ENCODE results near the gene PFKFB3. TPM values are rescaled to one million over a fixed set of nuclear protein-coding genes. Genes with fewer than 3 reads are reported as not detected.

Gene PFKFB3
- polyA plus RNA-seq, 2 donors = 26.2 to 42.7 TPM

DNA sequence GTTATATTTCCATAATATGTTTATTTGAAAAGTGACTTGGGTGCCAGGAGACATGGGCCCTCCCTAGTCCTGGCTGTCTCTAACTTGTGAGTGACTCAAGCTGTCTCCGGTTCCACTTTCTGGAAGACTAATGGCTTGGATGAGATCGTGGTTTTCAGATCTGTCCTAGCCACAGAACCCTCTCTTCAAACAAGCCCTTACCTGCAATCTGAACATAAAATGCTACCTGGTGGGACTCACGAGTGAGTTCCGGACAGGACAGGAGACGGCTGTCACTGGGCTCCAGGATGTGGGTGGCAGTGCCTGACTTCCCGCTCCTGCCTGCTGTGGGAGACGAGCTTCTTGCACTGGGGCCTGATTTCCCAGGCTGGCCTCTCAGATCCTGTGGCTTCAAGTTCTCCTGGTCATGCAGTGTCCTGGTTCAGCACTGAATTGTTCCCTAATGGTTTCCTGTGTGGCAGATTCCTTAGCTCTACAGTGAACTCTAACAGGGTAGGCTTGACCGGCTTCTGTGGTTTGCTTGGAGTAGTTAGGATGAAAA, 26.0 kb upstream of the PFKFB3 start:
- H3K27ac ChIP-seq (ENCODE audit: low read depth in 2 of 2, low read length in 1 of 2) = peak overlapping the region in 1 of 2 donors; percentile 74
- no peak overlapping the region for H3K4me3 ChIP-seq (ENCODE audit: low read depth in 1 of 2, low read length in 2 of 2)
- no peaks in the 10 kb centered on the region for H3K9me3 ChIP-seq (ENCODE audit: control insufficient read depth in 2 of 2, insufficient read depth in 1 of 2, low read depth in 1 of 2, low read length in 1 of 2)
- WGBS, 2 donors = 47 to 53% methylated on average over 8 of the region's 8 CpGs
- peaks cover 7 to 23% of the 10 kb centered on the region in 2 donors for H3K4me1 ChIP-seq (ENCODE audit: control insufficient read depth in 2 of 2, insufficient read depth in 2 of 2, low read length in 1 of 2)
- H3K36me3 ChIP-seq (ENCODE audit: control insufficient read depth in 2 of 2, insufficient read depth in 2 of 2, low read length in 1 of 2) = no peaks in the 10 kb centered on the region
- H3K27me3 ChIP-seq (ENCODE audit: control insufficient read depth in 1 of 2, insufficient read depth in 2 of 2, low read length in 2 of 2) = no peaks in the 10 kb centered on the region

DNA sequence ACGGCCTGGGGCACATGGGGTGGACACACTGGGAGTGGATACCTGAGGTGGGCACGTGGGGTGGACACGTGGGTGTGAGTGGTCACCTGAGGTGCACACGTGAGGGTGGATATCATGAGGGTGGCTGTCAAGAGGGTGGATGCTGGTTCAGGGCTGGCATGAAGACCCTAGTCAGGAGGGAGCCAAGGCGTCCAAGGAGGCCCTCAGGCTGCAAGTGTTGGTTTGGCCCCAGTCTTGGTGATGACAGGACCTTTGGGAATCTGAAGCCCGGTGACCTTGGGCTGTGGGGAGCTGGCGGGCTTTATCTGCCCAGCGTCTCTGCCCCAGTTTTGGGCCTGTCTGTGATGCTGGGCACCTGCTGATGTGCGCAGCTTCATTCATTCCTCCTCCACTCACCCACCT, 24.9 kb upstream of the PFKFB3 start:
- Histone ChIP-seq H3K4me1 (ENCODE audit: control insufficient read depth in 2 of 2, insufficient read depth in 2 of 2, low read length in 1 of 2) (peaks cover 4 to 25% of the 10 kb centered on the region in 2 donors), H3K4me3 (ENCODE audit: low read depth in 1 of 2, low read length in 2 of 2) (no peak overlapping the region), H3K27me3 (ENCODE audit: control insufficient read depth in 1 of 2, insufficient read depth in 2 of 2, low read length in 2 of 2) (no peaks in the 10 kb centered on the region), H3K36me3 (ENCODE audit: control insufficient read depth in 2 of 2, insufficient read depth in 2 of 2, low read length in 1 of 2) (no peaks in the 10 kb centered on the region), H3K27ac (ENCODE audit: low read depth in 2 of 2, low read length in 1 of 2) (no peak overlapping the region), H3K9me3 (ENCODE audit: control insufficient read depth in 2 of 2, insufficient read depth in 1 of 2, low read depth in 1 of 2, low read length in 1 of 2) (no peaks in the 10 kb centered on the region)
- WGBS, 2 donors = 90 to 91% methylated on average over 9 of the region's 9 CpGs

DNA sequence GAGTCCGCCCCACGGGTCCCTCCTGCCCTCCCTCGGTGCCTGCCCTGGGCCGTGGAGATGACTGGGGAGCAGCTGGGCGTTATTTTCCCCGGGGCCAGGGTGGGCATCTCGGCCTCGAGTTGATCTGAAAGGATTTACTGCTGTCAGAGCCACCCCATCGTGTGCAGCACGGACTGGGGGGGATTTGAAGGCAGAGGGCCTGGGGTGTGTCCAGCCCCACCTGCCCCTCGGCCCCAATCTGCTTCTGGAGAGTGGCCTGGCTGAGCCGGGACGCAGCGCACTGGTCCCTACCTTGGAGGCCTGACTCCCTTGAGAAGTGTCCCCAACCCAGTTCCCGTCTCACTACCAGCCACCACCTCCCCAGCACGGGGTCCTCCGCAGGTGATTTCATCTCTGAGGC, 24.2 kb upstream of the PFKFB3 start:
- no peak overlapping the region for H3K27ac ChIP-seq (ENCODE audit: low read depth in 2 of 2, low read length in 1 of 2)

DNA sequence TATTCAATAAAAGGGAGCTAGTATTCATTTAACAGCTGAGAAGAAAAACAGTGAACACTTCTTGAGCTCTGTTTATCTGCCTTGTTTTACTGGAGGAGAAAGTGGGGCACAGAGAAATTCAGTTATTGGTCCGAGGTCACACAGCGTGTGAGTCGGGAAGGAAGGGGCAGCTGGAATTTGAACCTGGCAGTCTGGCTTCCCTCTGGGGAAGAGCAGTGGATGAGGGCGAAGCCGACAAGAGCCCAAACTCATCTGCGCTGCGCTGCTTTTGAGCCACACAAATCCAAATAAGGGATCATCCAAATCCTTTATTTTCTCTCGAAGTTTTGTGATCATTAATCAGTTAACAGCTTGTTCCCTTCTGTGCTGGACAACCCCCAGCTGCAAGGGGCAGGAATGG, 23.7 kb upstream of the PFKFB3 start:
- Histone ChIP-seq H3K9me3 (ENCODE audit: control insufficient read depth in 2 of 2, insufficient read depth in 1 of 2, low read depth in 1 of 2, low read length in 1 of 2) (no peaks in the 10 kb centered on the region), H3K27me3 (ENCODE audit: control insufficient read depth in 1 of 2, insufficient read depth in 2 of 2, low read length in 2 of 2) (no peaks in the 10 kb centered on the region), H3K27ac (ENCODE audit: low read depth in 2 of 2, low read length in 1 of 2) (no peak overlapping the region), H3K4me1 (ENCODE audit: control insufficient read depth in 2 of 2, insufficient read depth in 2 of 2, low read length in 1 of 2) (peaks cover 4 to 23% of the 10 kb centered on the region in 2 donors), H3K36me3 (ENCODE audit: control insufficient read depth in 2 of 2, insufficient read depth in 2 of 2, low read length in 1 of 2) (no peaks in the 10 kb centered on the region), H3K4me3 (ENCODE audit: low read depth in 1 of 2, low read length in 2 of 2) (no peak overlapping the region)
- 68 to 81% methylated on average over 8 of the region's 8 CpGs for WGBS, 2 donors

More for the DNA sequence above, 24.2 kb upstream of the PFKFB3 start:
- WGBS, 2 donors = 65 to 70% methylated on average over 17 of the region's 17 CpGs
- Histone ChIP-seq H3K4me3 (ENCODE audit: low read depth in 1 of 2, low read length in 2 of 2) (no peak overlapping the region), H3K4me1 (ENCODE audit: control insufficient read depth in 2 of 2, insufficient read depth in 2 of 2, low read length in 1 of 2) (peaks cover 4 to 23% of the 10 kb centered on the region in 2 donors), H3K9me3 (ENCODE audit: control insufficient read depth in 2 of 2, insufficient read depth in 1 of 2, low read depth in 1 of 2, low read length in 1 of 2) (no peaks in the 10 kb centered on the region), H3K27me3 (ENCODE audit: control insufficient read depth in 1 of 2, insufficient read depth in 2 of 2, low read length in 2 of 2) (no peaks in the 10 kb centered on the region), H3K36me3 (ENCODE audit: control insufficient read depth in 2 of 2, insufficient read depth in 2 of 2, low read length in 1 of 2) (no peaks in the 10 kb centered on the region)

DNA sequence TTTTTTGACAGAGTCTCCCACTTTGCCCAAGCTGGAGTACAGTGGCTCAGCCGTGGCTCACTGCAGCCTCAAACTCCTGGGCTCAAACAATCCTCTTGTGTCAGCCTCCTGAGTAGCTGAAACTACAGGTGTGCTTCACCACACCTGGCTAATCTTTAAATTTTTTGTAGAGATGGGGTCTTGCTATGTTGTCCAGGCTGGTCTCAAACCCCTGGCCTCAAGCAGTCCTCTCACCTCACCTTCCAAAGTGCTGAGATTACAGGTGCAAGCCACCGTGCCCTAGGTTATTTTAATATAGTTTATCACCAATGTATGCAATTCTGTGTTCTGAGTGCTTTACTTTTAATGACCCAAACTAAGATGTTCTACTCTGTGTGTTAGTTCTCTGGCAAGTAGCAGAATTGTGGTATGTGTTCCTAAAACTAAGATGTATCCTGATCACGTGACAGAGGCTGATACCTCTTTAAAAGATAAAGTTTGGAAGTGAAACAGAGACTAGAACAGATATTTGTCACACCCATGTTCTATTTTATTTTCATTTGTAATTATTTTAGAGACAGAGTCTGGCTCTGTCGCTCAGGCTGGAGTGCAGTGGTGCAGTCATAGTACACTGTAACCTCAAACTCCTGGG, 22.1 kb upstream of the PFKFB3 start:
- H3K36me3 ChIP-seq (ENCODE audit: control insufficient read depth in 2 of 2, insufficient read depth in 2 of 2, low read length in 1 of 2) = no peaks in the 10 kb centered on the region
- no peak overlapping the region for H3K27ac ChIP-seq (ENCODE audit: low read depth in 2 of 2, low read length in 1 of 2)
- no peaks in the 10 kb centered on the region for H3K27me3 ChIP-seq (ENCODE audit: control insufficient read depth in 1 of 2, insufficient read depth in 2 of 2, low read length in 2 of 2)
- peaks cover 0 to 20% of the 10 kb centered on the region in 2 donors for H3K4me1 ChIP-seq (ENCODE audit: control insufficient read depth in 2 of 2, insufficient read depth in 2 of 2, low read length in 1 of 2)
- no peaks in the 10 kb centered on the region for H3K9me3 ChIP-seq (ENCODE audit: control insufficient read depth in 2 of 2, insufficient read depth in 1 of 2, low read depth in 1 of 2, low read length in 1 of 2)
- 88% methylated on average over 4 of the region's 4 CpGs for WGBS, 2 donors
- H3K4me3 ChIP-seq (ENCODE audit: low read depth in 1 of 2, low read length in 2 of 2) = no peak overlapping the region

DNA sequence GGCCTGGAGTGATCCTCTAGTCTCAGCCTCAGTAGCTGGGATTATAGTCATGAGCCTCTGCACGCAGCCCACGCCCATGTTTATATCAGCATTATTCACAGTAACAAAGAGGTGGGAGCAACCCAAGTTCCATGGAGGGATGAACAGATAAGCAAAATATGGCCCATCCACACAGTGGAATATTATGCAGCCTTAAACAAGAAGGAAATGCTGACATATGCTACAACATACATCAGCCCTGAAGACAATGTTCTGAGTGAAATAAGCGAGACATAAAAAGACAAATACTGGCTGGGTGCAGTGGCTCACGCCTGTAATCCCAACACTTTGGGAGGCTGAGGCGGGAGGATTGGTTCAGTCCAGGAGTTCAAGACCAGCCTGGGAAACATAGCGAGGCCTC, 21.5 kb upstream of the PFKFB3 start:
- peaks cover 0 to 18% of the 10 kb centered on the region in 2 donors for H3K4me1 ChIP-seq (ENCODE audit: control insufficient read depth in 2 of 2, insufficient read depth in 2 of 2, low read length in 1 of 2)
- no peaks in the 10 kb centered on the region for H3K36me3 ChIP-seq (ENCODE audit: control insufficient read depth in 2 of 2, insufficient read depth in 2 of 2, low read length in 1 of 2)
- no peaks in the 10 kb centered on the region for H3K27me3 ChIP-seq (ENCODE audit: control insufficient read depth in 1 of 2, insufficient read depth in 2 of 2, low read length in 2 of 2)
- no peaks in the 10 kb centered on the region for H3K9me3 ChIP-seq (ENCODE audit: control insufficient read depth in 2 of 2, insufficient read depth in 1 of 2, low read depth in 1 of 2, low read length in 1 of 2)
- no peak overlapping the region for H3K4me3 ChIP-seq (ENCODE audit: low read depth in 1 of 2, low read length in 2 of 2)
- no peak overlapping the region for H3K27ac ChIP-seq (ENCODE audit: low read depth in 2 of 2, low read length in 1 of 2)
- 97 to 98% methylated on average over 6 of the region's 6 CpGs for WGBS, 2 donors

DNA sequence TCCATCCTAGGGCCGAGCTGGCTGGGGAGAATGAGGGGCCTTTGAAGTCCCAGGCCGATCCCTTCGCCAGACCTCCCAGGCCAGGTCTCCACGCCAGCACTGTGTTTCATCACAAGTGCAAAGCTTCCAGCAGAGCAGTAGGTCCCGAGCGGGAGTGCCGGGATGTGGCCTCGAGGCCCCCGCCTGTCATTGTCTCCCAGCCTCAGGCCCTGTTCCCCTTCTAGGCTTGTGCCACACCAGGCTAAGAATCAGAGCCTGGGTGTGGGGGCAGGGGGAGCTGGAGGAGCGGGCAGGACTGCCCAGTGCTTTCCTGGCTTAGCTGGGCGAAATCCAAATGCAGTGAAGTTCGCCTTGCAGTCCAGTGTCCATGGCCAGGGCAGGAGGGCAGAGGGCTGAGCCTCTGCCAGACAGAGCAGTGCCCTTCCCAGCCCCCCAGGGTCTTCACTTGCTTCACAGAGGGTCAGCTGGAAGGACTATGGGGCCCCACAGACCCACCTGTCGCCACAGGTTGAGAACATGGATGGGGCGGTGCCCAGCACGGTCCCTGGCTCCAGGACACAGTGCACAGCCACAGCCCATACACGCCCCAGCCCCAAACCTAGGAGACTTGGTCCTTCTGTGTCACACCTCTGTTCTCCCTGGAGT, 20.2 kb upstream of the PFKFB3 start:
- Histone ChIP-seq H3K36me3 (ENCODE audit: control insufficient read depth in 2 of 2, insufficient read depth in 2 of 2, low read length in 1 of 2) (no peaks in the 10 kb centered on the region), H3K4me1 (ENCODE audit: control insufficient read depth in 2 of 2, insufficient read depth in 2 of 2, low read length in 1 of 2) (peaks cover 0 to 12% of the 10 kb centered on the region in 2 donors), H3K4me3 (ENCODE audit: low read depth in 1 of 2, low read length in 2 of 2) (no peak overlapping the region), H3K27ac (ENCODE audit: low read depth in 2 of 2, low read length in 1 of 2) (peak overlapping the region in 1 of 2 donors; percentile 44), H3K27me3 (ENCODE audit: control insufficient read depth in 1 of 2, insufficient read depth in 2 of 2, low read length in 2 of 2) (no peaks in the 10 kb centered on the region), H3K9me3 (ENCODE audit: control insufficient read depth in 2 of 2, insufficient read depth in 1 of 2, low read depth in 1 of 2, low read length in 1 of 2) (no peaks in the 10 kb centered on the region)
- WGBS, 2 donors = 63 to 64% methylated on average over 16 of the region's 16 CpGs

DNA sequence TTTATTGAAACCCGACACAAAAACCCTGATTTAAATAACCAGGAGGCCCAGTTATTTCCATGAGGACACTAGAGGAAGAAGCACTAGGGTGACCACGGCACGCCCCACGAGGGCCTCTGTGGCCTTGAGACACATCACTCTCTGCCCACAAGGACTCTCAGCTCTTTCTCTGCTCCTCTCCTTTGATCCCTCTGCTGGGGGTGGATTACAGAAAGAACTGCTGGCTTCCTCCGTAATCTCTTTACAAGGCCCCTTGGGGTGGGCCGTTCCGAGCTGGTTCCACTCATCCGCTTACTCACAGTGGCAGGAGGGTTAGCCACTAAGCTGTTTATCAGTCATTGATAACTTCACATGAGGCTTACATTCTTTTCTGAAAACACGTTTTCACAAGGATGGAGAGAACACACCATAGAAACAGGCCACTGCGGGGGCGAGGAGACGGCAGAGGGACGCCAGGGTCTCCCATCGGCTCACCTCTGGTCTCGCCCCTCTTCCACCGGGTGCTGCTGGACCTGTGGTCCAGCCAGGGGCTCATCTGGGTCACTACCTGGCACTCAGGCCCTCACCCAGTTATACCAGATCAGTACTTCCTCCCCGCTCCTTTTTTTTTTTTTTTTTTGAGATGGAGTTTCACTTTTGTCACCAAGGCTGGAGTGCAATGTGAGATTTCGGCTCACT, 17.6 kb upstream of the PFKFB3 start:
- Histone ChIP-seq H3K9me3 (ENCODE audit: control insufficient read depth in 2 of 2, insufficient read depth in 1 of 2, low read depth in 1 of 2, low read length in 1 of 2) (no peaks in the 10 kb centered on the region), H3K36me3 (ENCODE audit: control insufficient read depth in 2 of 2, insufficient read depth in 2 of 2, low read length in 1 of 2) (no peaks in the 10 kb centered on the region), H3K4me1 (ENCODE audit: control insufficient read depth in 2 of 2, insufficient read depth in 2 of 2, low read length in 1 of 2) (peaks cover 0 to 6% of the 10 kb centered on the region in 2 donors), H3K4me3 (ENCODE audit: low read depth in 1 of 2, low read length in 2 of 2) (no peak overlapping the region), H3K27me3 (ENCODE audit: control insufficient read depth in 1 of 2, insufficient read depth in 2 of 2, low read length in 2 of 2) (no peaks in the 10 kb centered on the region), H3K27ac (ENCODE audit: low read depth in 2 of 2, low read length in 1 of 2) (no peak overlapping the region)
- WGBS, 2 donors = 88 to 91% methylated on average over 18 of the region's 18 CpGs

DNA sequence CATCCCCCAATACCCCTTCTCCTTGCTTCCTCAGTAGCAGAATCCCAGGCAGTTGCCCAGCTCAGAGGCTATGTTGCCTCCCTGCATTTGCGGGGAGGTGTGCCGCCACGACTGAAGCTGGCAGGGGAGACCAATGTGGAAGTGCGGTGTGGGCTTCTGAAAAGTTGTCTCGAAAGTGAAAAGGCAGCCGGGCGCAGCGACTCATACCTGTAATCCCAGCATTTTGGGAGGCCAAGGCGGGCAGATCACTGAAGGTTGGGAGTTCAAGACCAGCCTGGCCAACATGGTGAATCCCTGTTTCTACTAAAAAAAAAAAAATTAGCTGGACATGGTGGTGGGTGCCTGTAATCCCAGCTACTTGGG, 15.9 kb upstream of the PFKFB3 start:
- Histone ChIP-seq H3K4me1 (ENCODE audit: control insufficient read depth in 2 of 2, insufficient read depth in 2 of 2, low read length in 1 of 2) (peaks cover 0 to 8% of the 10 kb centered on the region in 2 donors), H3K27ac (ENCODE audit: low read depth in 2 of 2, low read length in 1 of 2) (no peak overlapping the region), H3K9me3 (ENCODE audit: control insufficient read depth in 2 of 2, insufficient read depth in 1 of 2, low read depth in 1 of 2, low read length in 1 of 2) (no peaks in the 10 kb centered on the region), H3K36me3 (ENCODE audit: control insufficient read depth in 2 of 2, insufficient read depth in 2 of 2, low read length in 1 of 2) (no peaks in the 10 kb centered on the region), H3K4me3 (ENCODE audit: low read depth in 1 of 2, low read length in 2 of 2) (no peak overlapping the region), H3K27me3 (ENCODE audit: control insufficient read depth in 1 of 2, insufficient read depth in 2 of 2, low read length in 2 of 2) (no peaks in the 10 kb centered on the region)
- WGBS, 2 donors = 85 to 90% methylated on average over 9 of the region's 9 CpGs

Measured in esophagus (tissue), 2 donors.